HCT116 (cell line): ENCODE measurements around the gene GLYR1. TPM values are rescaled to one million over a fixed set of nuclear protein-coding genes. Genes with fewer than 3 reads are reported as not detected.

Source experiments
- ATAC-seq: fragments of 200-7000 bp; cut with Tn5 transposase; 2 replicates; pipeline ENCODE4 v1.9.1; 2020; ENCODE audit warnings: mild to moderate bottlenecking, moderate library complexity
- BruUV-seq: library from RNA; stranded (reverse); fragments of 400-500 nt; replicated peaks from 2 replicates; lab custom pipeline; 2021; lab: Mats Ljungman, UMichigan
- CTCF ChIA-PET: fragments of 300-600 bp; sonication (Branson Sonifier 250); formaldehyde crosslinking; loops from one replicate; lab custom pipeline; 2021; ENCODE audit warnings: antibody characterized with exemption; lab: Charles Lee
- POLR2A ChIA-PET: fragments of 300-600, 350-600 bp; sonication (Branson Sonifier 250); formaldehyde crosslinking; loops from one replicate; lab custom pipeline; 2021; ENCODE audit warnings: antibody characterized with exemption; lab: Charles Lee
- RAD21 ChIA-PET, 2 experiments: fragments of 300-600 bp; sonication (Branson Sonifier 250); formaldehyde crosslinking; loops; one replicate each; lab custom pipeline; 2023; ENCODE audit warnings: low total read pairs in 2 of 2; ENCODE audit not compliant: uncharacterized antibody in 2 of 2, unreplicated experiment in 2 of 2, low non-redundant PET in 1 of 2; lab: Charles Lee
- DNase-seq: peaks from one replicate; pipeline ENCODE4 v3.0.0-alpha.2; 2010; ENCODE audit warnings: low read depth, low spot score
- H2AFZ ChIP-seq: fragments of 200-600 bp; shearing (Covaris generic), sonication (generic); 2 replicates; pipeline ENCODE4 v1.6.1; 2017; ENCODE audit warnings: low read depth, mixed run types, mixed read lengths, antibody characterized with exemption, low read length; ENCODE audit not compliant: poor library complexity, severe bottlenecking
- H3K27ac ChIP-seq: 2 replicates; pipeline ENCODE4 v1.5.1; 2012; ENCODE audit warnings: low read depth, low read length
- H3K27me3 ChIP-seq: fragments of 200-600 bp; sonication (generic); 2 replicates; pipeline ENCODE4 v1.6.1; 2016; ENCODE audit warnings: mixed run types, low read length, mixed read lengths; ENCODE audit not compliant: insufficient read depth
- H3K36me3 ChIP-seq, 2 experiments: fragments of 200-500 bp in 1 of 2; fragments of 200-600 bp in 1 of 2; sonication (Bioruptor generic) in 1 of 2; sonication (generic) in 1 of 2; 2 replicates each; pipeline versions ENCODE4 v1.5.1 to v1.6.1; 2014 to 2016; ENCODE audit warnings: low read length in 2 of 2, inconsistent platforms in 1 of 2, mixed read lengths in 1 of 2, mixed run types in 1 of 2; ENCODE audit not compliant: insufficient read depth in 2 of 2, control insufficient read depth in 1 of 2
- H3K4me1 ChIP-seq, 2 experiments: fragments of 200-600 bp in 1 of 2; sonication (generic) in 1 of 2; 2 replicates each; pipeline versions ENCODE4 v1.5.1 to v1.6.1; 2012 to 2017; ENCODE audit warnings: low read length in 2 of 2, inconsistent platforms in 1 of 2, mild to moderate bottlenecking in 1 of 2, mixed read lengths in 1 of 2, mixed run types in 1 of 2, moderate library complexity in 1 of 2; ENCODE audit not compliant: insufficient read depth in 2 of 2, control insufficient read depth in 1 of 2
- H3K4me2 ChIP-seq: fragments of 200-600 bp; sonication (generic); 2 replicates; pipeline ENCODE4 v1.6.1; 2017; ENCODE audit warnings: mixed run types, low read length, mixed read lengths
- H3K4me3 ChIP-seq, 2 experiments: fragments of 200-600 bp in 1 of 2; sonication (generic) in 1 of 2; replicated peaks in 1 of 2; 2 replicates each; pipeline ENCODE4 v1.5.1; 2011 to 2016; ENCODE audit warnings: low read length in 2 of 2, control low read depth in 1 of 2, low read depth in 1 of 2, mild to moderate bottlenecking in 1 of 2, mixed read lengths in 1 of 2, mixed run types in 1 of 2
- H3K79me2 ChIP-seq: fragments of 200-600 bp; sonication (generic); 2 replicates; pipeline ENCODE4 v1.6.1; 2017; ENCODE audit warnings: mild to moderate bottlenecking, mixed run types, low read length, moderate library complexity, mixed read lengths; ENCODE audit not compliant: insufficient read depth
- H3K9ac ChIP-seq: fragments of 200-600 bp; sonication (generic); 2 replicates; pipeline ENCODE4 v1.6.1; 2016; ENCODE audit warnings: low read length, mixed read lengths
- H3K9me2 ChIP-seq: fragments of 200-600 bp; sonication (generic), shearing (Covaris generic); 2 replicates; pipeline ENCODE4 v1.6.1; 2017; ENCODE audit warnings: mixed run types, mild to moderate bottlenecking, moderate library complexity; ENCODE audit not compliant: insufficient read depth
- H3K9me3 ChIP-seq, 2 experiments: fragments of 200-500 bp in 1 of 2; fragments of 200-600 bp in 1 of 2; sonication (Bioruptor generic) in 1 of 2; sonication (generic) in 1 of 2; 2 replicates each; pipeline ENCODE4 v1.6.1; 2014 to 2017; ENCODE audit warnings: low read length in 2 of 2, mixed read lengths in 2 of 2, inconsistent platforms in 1 of 2, low read depth in 1 of 2, mild to moderate bottlenecking in 1 of 2, mixed run types in 1 of 2, moderate library complexity in 1 of 2; ENCODE audit not compliant: control insufficient read depth in 1 of 2, insufficient read depth in 1 of 2
- H4K20me1 ChIP-seq: fragments of 200-600 bp; sonication (generic), shearing (Covaris generic); 2 replicates; pipeline ENCODE4 v1.6.1; 2017; ENCODE audit warnings: mixed run types, mild to moderate bottlenecking, moderate library complexity; ENCODE audit not compliant: insufficient read depth
- CBX3 ChIP-seq: IDR thresholded peaks from 2 replicates; pipeline ENCODE4 v1.6.1; 2012; ENCODE audit warnings: low read depth
- ELF1 ChIP-seq: IDR thresholded peaks from 2 replicates; pipeline ENCODE4 v1.6.1; 2012; ENCODE audit warnings: low read depth, borderline replicate concordance
- EZH2 ChIP-seq: fragments of 200-600 bp; sonication (generic); IDR thresholded peaks from 2 replicates; pipeline ENCODE4 v1.6.1; 2017; ENCODE audit warnings: antibody characterized with exemption, mixed run types
- EZH2phosphoT487 ChIP-seq: fragments of 200-600 bp; IDR thresholded peaks from 2 replicates; pipeline ENCODE4 v1.6.1; 2018; ENCODE audit warnings: antibody characterized with exemption, borderline replicate concordance
- JUND ChIP-seq: IDR thresholded peaks from 2 replicates; pipeline ENCODE4 v1.6.1; 2012
- MAX ChIP-seq: IDR thresholded peaks from 2 replicates; pipeline ENCODE4 v1.6.1; 2012
- REST ChIP-seq: IDR thresholded peaks from 2 replicates; pipeline ENCODE4 v1.6.1; 2012; ENCODE audit warnings: low read depth
- SIN3A ChIP-seq: IDR thresholded peaks from 2 replicates; pipeline ENCODE4 v1.6.1; 2012; ENCODE audit warnings: low read depth
- SP1 ChIP-seq: IDR thresholded peaks from 2 replicates; pipeline ENCODE4 v1.6.1; 2012; ENCODE audit warnings: low read depth
- YY1 ChIP-seq: IDR thresholded peaks from 2 replicates; pipeline ENCODE4 v1.6.1; 2011; ENCODE audit warnings: low read length, low read depth, moderate library complexity, mild to moderate bottlenecking; ENCODE audit not compliant: insufficient replicate concordance; ENCODE audit errors: extremely low read depth
- ZBTB33 ChIP-seq: IDR thresholded peaks from 2 replicates; pipeline ENCODE4 v1.6.1; 2011; ENCODE audit warnings: mild to moderate bottlenecking, low read length, moderate library complexity; ENCODE audit not compliant: insufficient replicate concordance; ENCODE audit errors: extremely low read depth
- ZFX ChIP-seq: fragments of 450-650 bp; IDR thresholded peaks from 2 replicates; pipeline ENCODE4 v1.6.1; 2017
- ZNF274 ChIP-seq: fragments of 200-500 bp; sonication (Bioruptor generic); IDR thresholded peaks from 2 replicates; pipeline ENCODE4 v1.6.1; 2014; ENCODE audit warnings: mild to moderate bottlenecking, low read depth, low read length, inconsistent platforms
- intact Hi-C: fragments of 100-400 bp; cut with micrococcal nuclease; formaldehyde crosslinking; loops from 2 replicates; pipeline ENCODE4 v1.10.0; 2022
- total RNA-seq: library from RNA; stranded (reverse); gene quantifications from one replicate; pipeline ENCODE4 v1.2.1, GENCODE V29; 2021; ENCODE audit not compliant: unreplicated experiment

GLYR1 gene
- total RNA-seq, 1 experiment from 2014 or later: 50.0 TPM

GRCh38 chr16:4778050-4778392, 69.1 kb downstream of the GLYR1 start:
- H3K27ac ChIP-seq: no peak overlapping the region
- ATAC-seq: no peak
- POLR2A ChIA-PET: no interaction called here
- no peaks in the 10 kb centered on the region for H4K20me1 ChIP-seq
- H3K4me3 ChIP-seq: no peak overlapping the region
- no peak overlapping the region for H2AFZ ChIP-seq
- H3K9me2 ChIP-seq: no peaks in the 10 kb centered on the region
- H3K27me3 ChIP-seq: no peaks in the 10 kb centered on the region
- no peak for TF ChIP-seq JUND
- no peak for TF ChIP-seq ZBTB33
- no peak for TF ChIP-seq CBX3
- TF ChIP-seq MAX: no peak
- no peak for TF ChIP-seq ELF1
- no peak for TF ChIP-seq SP1
- TF ChIP-seq EZH2phosphoT487: no peak
- no peak for TF ChIP-seq YY1
- no peak for TF ChIP-seq ZFX
- TF ChIP-seq ZNF274: no peak
- TF ChIP-seq REST: no peak
- no peak for TF ChIP-seq EZH2
- no peak for TF ChIP-seq SIN3A
- H3K36me3 ChIP-seq: no peaks in the 10 kb centered on the region
- no peaks in the 10 kb centered on the region for H3K9me3 ChIP-seq
- H3K4me2 ChIP-seq: no peak overlapping the region
- RAD21 ChIA-PET: no interaction called here
- H3K9ac ChIP-seq: no peak overlapping the region
- no peaks in the 10 kb centered on the region for H3K79me2 ChIP-seq
- intact Hi-C loops: no loop called here
- no peak for DNase-seq
- BruUV-seq: no TSS peak
- peaks cover 3 to 12% of the 10 kb centered on the region in 2 experiments; a peak in 3 of 4 replicates for H3K4me1 ChIP-seq
- CTCF ChIA-PET: no interaction called here
